SH-SY5Y (cell line): ENCODE results near the gene STXBP6.

Experiments
- GATA2 ChIP-seq: IDR thresholded peaks from 2 replicates; pipeline ENCODE4 v1.6.1; 2011; ENCODE audit warnings: mild to moderate bottlenecking, low read depth, low read length
- GATA3 ChIP-seq: IDR thresholded peaks from 2 replicates; pipeline ENCODE4 v1.6.1; 2011; ENCODE audit warnings: low read depth, mild to moderate bottlenecking, low read length, moderate library complexity

- TF ChIP-seq GATA2, result no peak
- no peak for TF ChIP-seq GATA3
Observed at GRCh38 chr14:24940213-24940783, 109.6 kb downstream of the STXBP6 start.
